Activated CD8-positive, alpha-beta memory T cell treated with anti-CD3 and anti-CD28 coated beads, Interleukin-2, amount 50 U/mL, for 24 hours (primary cell): Measurements from ENCODE around the gene DAPK1.
"Not testable (repeated sequence)": the region's sequence is repeated elsewhere in the genome, so short reads cannot be mapped to it uniquely, and the experiment has no call there.

ENCODE experiments used
- DNase-seq: peaks from one replicate; pipeline ENCODE4 v3.0.0-alpha.2; 2020; ENCODE audit errors: extremely low read depth

Gene DAPK1

DNA sequence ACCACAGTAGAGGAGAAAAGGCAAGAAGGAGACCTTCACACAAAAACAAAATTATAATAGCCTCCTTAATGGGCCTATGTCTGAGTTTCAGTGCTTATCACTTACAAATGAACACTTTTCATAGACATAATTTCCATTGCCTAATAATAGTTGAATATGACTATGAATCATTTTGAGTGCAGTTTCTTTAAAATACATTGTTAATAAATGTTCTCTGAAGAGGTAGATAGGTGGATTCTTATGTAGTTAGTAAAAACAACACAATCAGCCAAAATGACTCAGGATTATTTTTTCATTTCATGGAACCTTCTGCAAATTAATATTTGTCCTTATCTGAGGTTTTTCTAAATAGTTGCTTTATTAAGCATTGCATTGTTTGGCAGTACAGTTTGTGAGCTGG, 45.6 kb downstream of the DAPK1 start:
- no peak for DNase-seq

DNA sequence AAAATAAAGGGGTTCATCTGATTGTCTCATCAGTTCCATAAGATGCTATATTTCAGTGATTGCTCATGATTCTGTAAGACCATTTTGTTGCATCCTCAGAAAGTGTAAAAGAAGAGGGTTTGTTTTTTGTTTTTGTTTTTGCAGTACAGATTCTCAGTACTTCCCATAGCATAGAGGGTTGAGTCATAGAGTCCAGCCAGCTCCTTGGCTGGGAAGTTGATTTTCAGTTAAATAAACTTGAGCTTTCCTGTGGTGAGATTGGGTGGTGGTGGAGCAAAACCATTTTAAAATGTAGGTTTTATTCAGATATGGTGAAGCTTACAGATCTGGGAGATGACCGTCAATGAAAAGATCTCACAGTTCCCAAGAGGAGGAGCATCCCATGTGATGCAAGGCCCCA, 48.2 kb downstream of the DAPK1 start:
- DNase-seq, result no peak

DNA sequence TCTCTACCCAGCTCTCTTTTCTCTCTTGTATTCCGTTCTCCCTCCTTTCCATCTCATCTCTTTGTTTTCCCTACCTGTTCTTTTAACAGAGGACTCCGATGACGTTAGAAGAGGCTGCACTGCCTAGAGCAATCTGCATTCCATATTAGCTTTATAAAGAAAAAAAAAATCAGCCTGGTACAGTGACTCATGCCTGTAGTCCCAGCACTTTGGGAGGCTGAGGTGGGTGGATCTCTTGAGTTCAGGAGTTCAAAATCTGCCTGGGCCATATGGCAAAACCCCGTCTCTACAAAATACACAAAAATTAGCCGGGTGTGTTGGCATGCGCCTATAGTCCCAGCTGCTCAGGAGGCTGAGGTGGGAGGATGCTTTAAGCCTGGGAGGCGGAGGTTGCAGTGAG, 49.0 kb downstream of the DAPK1 start:
- DNase-seq, result no peak

DNA sequence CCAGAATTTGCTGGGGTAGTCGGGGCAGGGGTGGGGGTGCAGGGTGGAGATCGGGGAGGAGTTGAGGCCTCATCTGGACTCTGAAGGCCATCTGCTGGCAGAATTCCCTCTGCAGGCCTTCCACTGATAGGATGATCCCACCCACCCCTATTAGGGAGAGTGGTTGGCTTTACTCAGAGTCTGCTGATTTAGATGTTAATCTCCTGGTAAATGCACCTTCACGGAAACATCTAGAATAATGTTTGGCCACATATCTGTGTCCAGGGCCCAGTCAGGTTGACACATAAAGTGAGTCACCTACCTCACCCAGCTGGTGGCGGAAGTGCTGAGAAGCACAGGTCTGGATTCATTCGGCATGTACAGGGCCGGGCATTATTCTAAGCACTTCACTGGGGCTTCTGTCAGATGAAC, 50.0 kb downstream of the DAPK1 start:
- no peak for DNase-seq

DNA sequence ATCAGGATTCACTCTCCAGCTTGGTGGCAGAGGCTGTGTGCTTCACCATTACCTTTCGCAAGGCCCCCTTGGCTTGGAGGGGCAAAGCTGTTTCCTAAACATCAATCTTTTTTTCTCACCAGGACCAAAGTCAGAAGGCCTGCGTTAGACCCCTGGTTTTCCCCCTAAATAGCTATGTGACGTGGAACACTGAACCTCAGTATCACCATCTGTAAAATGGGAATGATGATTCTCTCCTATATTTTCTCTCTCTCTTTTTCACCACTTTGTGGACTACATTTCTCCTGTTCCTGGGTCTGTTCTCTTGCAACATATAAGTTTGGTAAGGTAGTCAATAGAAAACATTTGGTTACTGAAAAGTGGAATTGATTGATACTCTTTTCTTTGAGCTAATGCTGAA, 50.5 kb downstream of the DAPK1 start:
- DNase-seq, result no peak

DNA sequence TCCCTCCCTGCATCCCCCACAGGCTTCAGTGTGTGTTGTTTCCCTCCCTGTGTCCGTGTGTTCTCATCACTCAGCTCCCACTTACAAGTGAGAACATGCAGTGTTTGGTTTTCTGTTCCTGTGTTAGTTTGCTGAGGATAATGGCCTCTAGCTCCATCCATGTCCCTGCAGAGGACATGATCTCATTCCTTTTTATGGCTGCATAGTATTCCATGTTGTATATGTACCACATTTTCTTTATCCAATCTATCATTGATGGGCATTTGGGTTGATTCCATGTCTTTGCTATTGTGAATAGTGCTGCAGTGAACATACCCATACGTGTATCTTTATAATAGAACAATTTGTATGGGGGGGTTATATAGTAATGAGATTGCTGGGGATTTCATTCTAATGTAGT, 51.4 kb downstream of the DAPK1 start:
- not testable (repeated sequence) for DNase-seq

DNA sequence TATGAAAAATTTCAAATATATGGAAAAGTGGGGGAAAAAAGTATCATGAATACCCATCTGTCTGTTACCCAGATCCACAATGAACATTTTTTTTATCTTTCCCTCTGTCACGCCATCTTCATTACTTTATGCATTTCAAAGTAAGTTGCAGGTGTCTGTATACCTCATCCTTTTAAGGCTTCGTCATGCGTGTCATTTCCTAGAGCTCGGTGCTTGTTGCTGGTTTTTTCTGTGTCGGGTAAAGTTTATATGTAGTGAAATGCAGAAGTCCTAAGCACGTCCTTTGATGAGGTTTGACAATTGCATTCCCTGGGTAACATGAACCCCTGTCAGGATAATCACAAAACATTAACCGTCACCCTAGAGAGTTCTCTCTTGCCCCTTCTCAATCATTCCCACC, 52.1 kb downstream of the DAPK1 start:
- no peak for DNase-seq

DNA sequence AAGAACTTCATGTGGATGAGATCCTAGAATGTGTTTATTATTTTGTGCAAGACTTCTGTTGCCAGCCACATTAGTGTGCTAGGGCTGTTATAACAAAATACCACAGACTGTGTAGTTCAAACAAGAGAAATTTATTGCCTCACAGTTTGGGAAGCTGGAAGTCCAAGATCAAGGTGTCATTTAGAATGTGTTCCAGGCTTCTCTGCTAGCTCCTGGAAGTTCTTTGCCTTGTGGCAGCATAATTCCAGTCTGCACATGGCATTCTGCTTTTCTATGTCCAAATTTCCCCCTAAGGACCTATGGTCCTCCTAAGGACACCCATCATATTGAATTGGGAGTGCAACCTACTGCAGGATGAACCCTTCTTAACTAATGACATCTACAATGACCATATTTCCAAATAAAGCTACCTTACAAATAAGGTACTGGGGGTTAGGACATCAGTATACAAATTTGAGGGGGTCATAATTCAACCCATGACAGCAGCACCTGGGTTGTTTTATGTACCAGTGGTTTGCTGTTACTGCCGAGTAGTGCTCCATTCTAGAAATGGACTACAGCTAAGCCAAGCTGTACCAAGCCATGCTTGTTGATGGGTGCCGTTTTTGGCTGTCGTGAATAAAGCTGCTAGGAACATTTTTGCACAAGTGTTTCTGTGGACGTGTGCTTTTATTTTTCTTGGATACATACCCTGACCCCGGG, 52.7 kb downstream of the DAPK1 start:
- no peak for DNase-seq

DNA sequence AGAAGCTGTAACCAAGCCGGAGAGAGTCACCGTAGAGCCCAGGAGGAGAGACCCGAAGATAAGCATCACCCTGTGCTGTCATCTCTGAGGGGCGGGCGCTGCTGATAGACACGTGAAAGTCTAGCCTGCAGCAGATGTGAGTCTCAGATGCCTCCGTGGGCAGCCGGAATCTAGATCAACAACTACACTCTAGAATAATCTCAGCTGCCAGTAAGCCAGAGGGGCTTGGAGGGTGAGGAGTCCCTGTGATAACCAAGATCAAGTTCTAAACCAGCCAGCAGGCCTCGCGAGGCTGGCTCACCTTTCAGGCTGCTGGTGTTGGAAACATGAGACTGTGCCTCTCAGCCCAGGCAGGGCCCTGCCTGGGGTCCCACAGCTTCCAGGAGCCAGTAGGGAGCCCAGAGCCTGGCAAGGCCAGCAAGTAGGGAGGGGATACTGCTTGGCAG, 54.1 kb downstream of the DAPK1 start:
- no peak for DNase-seq

DNA sequence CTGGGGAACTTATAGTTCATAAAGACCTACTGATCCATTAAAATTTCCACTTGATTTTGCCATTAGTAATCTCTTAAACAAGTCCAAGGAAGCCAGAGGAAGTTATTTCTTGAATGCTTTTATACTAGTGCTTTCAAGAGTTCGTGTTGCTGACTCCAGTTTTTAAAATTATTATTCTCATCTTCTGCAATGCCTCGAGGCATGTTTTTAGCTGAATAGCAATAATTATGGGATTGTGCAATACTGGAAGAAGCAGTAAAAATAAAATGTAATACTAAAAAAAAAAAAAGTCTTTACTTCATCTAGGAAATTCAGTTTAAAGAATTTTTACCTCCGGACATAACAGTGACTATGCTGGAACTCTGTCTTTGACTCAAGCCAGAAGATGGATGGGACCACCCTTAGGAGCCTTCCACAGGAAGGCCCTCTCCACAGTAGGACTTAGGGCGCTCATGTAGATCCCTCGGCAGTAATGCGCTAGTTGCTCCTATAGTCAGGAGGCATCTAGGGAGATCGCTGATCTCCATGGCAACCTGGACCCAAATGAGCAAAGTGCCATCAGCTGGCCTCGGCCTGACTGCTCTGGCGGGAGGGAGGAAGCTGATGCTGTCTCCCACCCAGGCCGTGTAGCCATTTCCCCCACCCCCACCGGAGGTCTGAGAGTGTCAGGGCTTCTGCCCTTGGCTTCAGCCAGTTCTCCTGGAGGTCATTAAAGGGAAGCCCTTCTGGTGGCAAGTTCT, 56.7 kb downstream of the DAPK1 start:
- DNase-seq, result no peak

DNA sequence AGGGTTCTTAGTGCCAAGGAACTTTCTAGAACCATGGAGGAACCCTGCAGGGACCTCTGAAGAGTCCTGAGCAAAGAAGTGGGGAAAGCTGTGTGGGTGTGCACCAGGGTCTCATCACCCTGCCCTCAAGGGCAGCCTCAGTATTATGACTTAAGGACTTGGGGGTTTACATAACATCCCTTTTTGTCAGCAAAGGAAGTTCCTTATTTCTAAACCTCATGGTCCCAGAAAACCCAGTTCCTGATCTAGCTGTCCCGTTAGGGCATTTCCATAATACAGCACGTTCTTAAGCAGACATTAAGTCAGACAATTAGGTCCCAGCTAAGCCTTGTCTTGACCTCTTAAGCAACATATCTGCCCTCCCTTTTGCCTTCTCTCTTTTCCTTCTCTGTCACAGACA, 57.3 kb downstream of the DAPK1 start:
- DNase-seq, result no peak

DNA sequence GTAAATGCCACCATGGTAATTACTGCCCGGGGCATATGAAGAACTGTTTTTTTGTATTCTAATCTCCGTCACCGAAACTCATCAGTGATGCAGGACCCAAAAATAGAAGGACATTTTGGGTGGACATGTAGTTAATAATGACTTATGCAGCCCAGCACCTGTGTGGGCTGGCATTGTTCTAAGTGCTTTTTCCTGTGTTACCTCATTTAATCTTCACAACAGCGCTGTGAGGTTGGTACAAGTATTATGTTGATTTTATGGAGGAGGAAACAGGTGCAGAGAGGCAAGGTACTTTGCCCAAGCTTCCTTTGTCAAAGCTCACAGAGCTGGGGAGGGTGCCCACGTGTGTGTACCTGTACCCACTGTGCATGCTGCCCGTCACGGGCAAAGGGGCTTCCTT, 58.4 kb downstream of the DAPK1 start:
- DNase-seq, result no peak

DNA sequence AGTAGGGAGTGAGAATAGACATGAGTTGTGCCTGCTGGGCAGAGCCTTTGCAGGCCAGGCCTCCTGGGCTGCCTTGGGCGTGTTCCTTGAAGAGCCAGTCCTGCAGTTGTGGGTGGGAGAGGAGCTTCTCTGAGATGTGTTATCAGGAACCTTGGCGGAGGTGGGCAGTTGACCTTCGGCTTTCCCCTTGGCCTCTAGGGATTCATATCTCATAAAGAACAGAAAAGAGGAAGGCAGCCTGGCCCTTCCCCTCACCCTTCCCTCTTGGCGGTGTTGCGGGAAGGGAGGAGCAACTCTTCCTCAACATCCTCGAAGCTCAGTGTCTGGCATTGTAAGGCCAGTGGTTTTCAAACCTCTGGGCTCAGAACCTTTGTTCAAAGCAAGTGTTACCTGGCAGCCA, 59.2 kb downstream of the DAPK1 start:
- DNase-seq, result no peak

DNA sequence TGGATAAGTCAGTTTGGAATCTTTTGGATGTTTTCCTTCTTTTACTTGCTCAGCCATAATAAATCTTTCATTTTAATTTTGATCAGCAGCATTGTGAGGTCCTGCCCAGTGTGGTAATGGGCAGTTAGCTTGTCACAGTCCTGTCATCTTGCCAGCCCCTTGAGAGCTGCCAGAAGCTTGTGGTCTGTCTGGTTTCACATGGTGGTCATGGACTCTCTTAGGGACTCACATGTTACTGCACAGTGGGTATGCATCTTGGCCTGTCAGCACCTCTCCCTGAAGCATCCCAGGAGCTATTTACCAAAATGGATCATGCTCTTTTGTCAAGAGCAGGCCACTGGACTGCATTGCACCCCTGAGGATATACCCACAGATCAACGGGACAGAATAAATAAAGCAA, 60.3 kb downstream of the DAPK1 start:
- no peak for DNase-seq

DNA sequence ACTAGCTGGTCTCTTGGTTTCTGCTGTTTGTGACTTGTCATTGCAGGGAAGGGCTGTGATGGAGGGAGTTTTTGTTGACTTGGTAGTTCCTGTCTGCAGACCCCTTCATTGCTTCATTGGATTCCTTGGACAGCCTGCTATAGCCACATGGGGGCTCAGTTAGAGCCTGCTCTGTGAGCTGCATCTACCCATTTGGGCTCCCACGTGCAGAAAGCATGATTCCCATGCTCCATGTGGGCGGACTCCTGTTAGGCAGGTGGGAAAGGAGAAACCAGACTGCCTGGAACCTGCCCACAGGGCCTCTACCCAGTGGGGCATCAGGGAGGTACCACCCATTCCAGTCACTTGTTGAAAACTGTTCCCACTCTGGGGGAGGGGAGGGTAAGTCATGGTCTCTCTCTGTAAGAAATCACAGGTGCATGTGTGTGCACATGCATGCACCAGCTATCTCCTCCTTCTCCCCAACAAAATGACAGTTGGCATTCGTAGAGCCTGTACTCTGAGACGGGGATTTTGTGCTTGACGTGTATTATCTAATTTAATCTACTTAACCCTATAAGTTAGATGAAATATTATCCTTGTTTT, 61.0 kb downstream of the DAPK1 start:
- no peak for DNase-seq

DNA sequence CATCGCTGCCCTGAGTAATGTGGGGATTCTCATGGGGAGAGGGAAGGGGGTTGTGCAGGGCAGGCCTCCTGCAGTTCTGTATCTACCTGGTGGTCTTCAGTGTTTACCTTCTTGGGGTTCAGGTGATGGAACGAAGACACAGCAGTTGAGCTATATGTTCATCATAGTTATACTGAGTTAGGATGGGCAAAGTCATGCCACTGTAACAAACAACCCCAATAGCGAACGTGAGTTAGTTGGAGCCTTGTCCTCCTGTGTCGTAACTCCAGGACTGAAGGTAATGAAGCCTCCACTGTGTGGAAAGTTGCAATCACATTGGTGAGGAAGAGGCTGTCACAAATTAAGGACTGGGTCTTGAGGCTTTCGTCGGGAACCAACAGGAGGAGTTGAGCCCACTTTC, 64.4 kb downstream of the DAPK1 start:
- DNase-seq, result no peak

DNA sequence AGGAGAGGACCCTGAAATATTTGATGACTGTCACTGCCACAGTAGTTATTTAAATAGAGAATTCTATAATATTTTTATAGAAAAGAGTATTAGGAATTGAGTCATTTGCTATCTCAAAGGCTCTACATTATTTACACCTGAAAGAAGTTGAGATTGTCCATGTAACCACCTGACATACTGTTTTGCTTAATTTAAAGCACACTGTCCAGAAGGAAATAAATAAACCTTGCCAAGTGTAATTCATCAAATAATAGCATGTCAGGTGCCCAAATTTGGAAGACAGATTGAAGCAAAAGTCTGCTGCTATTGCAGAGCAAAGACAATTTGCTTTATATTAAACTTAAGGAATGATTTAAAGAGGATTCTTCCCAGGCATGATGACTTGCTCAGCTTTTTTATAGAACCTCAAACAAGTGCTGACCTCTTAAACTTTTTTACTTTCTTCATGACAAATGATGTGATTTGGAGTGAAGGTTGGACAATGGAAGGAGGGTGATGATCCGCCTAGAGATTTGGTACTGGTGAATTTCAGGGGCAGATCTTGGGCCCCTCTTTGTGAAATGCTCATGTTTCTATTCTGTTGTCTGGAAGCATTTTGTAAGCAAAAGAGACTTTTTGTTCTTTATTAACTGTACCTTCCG, 65.0 kb downstream of the DAPK1 start:
- DNase-seq, result no peak

DNA sequence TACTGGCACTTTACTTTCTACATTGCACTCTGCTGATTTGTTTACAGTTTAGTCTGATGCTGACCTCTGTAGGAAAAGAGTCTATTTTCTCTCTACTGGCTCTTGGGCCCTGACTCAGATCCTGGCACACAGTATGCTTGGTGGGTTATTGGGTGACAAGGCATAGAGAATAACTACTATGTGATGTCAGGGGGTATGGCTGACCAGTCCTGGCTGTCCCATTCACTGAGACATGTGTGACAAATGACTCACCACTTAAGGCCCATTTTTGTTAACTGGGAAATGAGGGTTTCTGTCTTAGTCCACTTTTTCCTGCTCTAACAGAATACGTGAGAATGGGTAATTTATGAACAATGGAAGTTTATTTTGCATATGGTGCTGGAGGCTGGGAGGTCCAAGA, 66.4 kb downstream of the DAPK1 start:
- DNase-seq, result no peak

DNA sequence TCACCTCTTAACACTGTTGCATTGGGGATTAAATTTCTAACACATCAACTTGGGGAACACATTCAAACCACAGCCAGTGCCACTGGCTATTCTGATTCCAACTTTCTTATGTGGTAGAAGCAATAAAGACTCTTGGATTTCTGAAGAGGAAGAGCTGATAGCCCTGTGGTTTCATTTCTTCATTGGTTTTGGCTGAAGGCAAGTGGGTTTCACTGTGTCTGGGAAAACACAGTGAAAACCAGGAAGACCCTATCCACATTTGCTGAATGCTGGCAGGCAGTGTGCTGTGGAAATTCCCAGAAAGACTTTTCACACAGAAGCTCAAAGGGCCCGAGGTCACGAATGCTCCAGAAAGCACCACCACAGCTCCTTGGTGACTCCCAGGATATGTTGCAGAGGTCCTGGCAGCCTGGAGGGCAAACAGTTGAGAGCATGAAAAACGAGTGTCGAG, 67.1 kb downstream of the DAPK1 start:
- DNase-seq, result no peak

DNA sequence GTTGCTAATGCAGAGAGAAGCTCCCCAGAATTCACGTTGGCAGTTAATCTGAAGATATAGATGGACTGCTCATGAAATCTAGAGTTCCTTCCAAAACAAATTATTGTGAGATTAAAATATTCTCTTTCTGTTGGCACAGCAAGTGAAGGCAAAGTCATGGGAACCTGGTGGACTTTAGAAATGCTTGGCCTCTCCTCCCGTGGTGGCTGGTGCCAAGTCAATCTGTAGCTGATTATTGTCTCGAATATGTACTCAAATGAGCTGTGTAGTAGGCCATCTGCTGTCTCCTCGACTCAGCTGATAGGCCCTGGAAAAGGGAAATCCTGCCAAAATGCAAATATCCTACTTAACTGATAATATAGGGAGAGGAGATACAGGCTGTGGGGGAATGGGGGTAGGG, 69.3 kb downstream of the DAPK1 start:
- no peak for DNase-seq

DNA sequence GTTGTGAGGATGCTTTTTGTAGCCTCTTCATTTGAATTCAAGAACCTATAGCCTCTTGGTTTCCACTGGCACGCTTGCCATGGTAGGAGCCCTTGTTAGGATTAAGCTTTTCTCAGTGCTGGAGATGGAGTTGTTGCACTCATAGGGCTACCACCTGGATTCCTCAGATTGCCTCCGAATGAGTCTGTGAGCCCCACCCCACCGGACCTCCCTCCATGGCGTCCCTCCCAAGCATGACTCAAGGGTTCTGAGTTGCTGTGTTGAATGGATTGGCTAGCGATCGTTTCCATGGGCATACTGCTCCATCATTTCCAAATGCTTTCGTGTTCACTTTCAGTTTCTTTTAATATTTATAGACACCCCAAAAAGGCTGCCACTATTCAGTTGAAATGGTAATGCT, 69.9 kb downstream of the DAPK1 start:
- DNase-seq, result no peak

DNA sequence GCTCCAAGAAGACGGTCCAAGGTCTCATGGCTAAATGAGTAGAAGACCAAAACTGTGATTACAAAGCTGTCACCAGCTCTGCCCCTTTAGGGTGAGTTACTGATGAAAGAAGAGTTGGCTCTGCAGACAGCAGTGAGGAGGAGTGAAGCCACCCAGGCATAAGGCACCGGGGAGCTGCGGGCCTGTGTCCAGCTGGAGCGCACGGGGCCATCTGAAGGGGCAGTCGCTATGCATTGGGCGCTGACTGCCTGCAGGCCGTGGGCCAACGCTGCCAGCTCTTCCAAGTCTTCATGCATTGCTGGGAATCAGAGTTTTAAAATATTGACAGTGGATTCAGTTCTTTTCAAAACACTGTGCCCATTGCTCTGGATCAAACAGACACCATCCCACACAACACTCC, 70.3 kb downstream of the DAPK1 start:
- no peak for DNase-seq

DNA sequence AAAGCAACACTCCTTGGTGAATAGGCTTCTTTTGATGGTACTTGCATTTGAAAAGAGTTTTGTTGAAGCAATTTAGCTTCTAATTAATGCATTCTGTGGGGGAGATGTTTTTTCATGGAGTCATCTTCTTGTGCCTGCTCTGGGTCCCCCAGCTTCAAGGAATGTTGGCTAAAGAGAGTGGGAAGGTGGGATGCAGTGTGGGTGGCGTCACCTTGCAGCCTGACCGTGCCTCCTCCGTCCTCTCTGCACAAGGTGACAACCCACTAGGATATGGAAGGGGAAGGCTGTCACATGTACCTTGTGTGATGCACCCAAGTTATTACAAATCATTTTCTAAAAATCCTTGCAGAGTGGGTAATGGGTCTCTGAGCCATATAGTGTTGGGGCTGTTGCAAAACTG, 70.7 kb downstream of the DAPK1 start:
- no peak for DNase-seq
